HL-60 (cell line): ENCODE data around the gene GAD2.

ENCODE experiments used
- CTCF ChIP-seq: IDR thresholded peaks from one replicate; pipeline ENCODE4 v1.5.1; 2011; ENCODE audit warnings: low read length, control low read depth, inconsistent platforms; ENCODE audit not compliant: insufficient read depth
- POLR2AphosphoS5 ChIP-seq: IDR thresholded peaks from 2 replicates; pipeline ENCODE4 v1.6.1; 2012; ENCODE audit warnings: low read depth
- SPI1 ChIP-seq: IDR thresholded peaks from 2 replicates; pipeline ENCODE4 v1.6.1; 2012; ENCODE audit warnings: low read depth, mild to moderate bottlenecking, borderline replicate concordance

GRCh38 chr10:26334232-26334931 lies 117.8 kb downstream of the GAD2 start:
- TF ChIP-seq CTCF = no peak
- no peak for TF ChIP-seq POLR2AphosphoS5
- no peak for TF ChIP-seq SPI1
